PC-9 (cell line): ENCODE results near the gene ARHGAP45.

Experiments
- CTCF ChIP-seq: fragments of 200-600 bp; sonication (generic); conservative IDR thresholded peaks from 2 replicates; pipeline ENCODE4 v1.6.1; 2017; ENCODE audit warnings: mixed run types, antibody characterized with exemption, mild to moderate bottlenecking, moderate library complexity
- EZH2 ChIP-seq: fragments of 200-600 bp; sonication (generic); IDR thresholded peaks from 2 replicates; pipeline ENCODE4 v1.8.0; 2017; ENCODE audit warnings: antibody characterized with exemption, low read depth

- TF ChIP-seq CTCF (no peak), EZH2 (no peak)
Observed at GRCh38 chr19:1134431-1134830, 67.5 kb downstream of the ARHGAP45 start.
